Measurements from ENCODE around the gene SBNO2.

SBNO2 gene

GRCh38 chr19:1150333-1151036 lies 23.6 kb downstream of the SBNO2 start:
- no peak for ATAC-seq (ENCODE audit: insufficient read depth, low read depth)
- no peak overlapping the region for H3K4me3 ChIP-seq (ENCODE audit: low read depth in 1 of 2, low read length in 2 of 2)
- no peaks in the 10 kb centered on the region for H3K4me1 ChIP-seq (ENCODE audit: insufficient read depth, low read length)
- H2AFZ ChIP-seq (ENCODE audit: low read depth, low read length), result no peak overlapping the region
- peaks cover 26% of the 10 kb centered on the region for H3K36me3 ChIP-seq (ENCODE audit: insufficient read depth, low read length)
- no peaks in the 10 kb centered on the region for H3K27me3 ChIP-seq (ENCODE audit: insufficient read depth, low read length, poor library complexity)
- H3K27ac ChIP-seq (ENCODE audit: low read length), result no peak overlapping the region
- DNase-seq, result no peak
- no peak overlapping the region for H3K9ac ChIP-seq (ENCODE audit: low read depth, low read length)
- peaks cover 2% of the 10 kb centered on the region; the same call in 1 of the 2 replicates for H3K79me2 ChIP-seq (ENCODE audit: insufficient read depth, low read length)
- TF ChIP-seq CTCF (IDR thresholded peaks at IDR 0.05; ENCODE audit: borderline replicate concordance, extremely low read depth, low read length, poor library complexity, severe bottlenecking), result no peak
- H4K20me1 ChIP-seq (ENCODE audit: insufficient read depth, low read length), result peaks cover 11% of the 10 kb centered on the region
- H3K9me3 ChIP-seq (ENCODE audit: insufficient read depth, low read length, severe bottlenecking), result no peaks in the 10 kb centered on the region
- H3K4me2 ChIP-seq (ENCODE audit: insufficient read depth, low read length), result no peak overlapping the region

GRCh38 chr19:1149259-1150045 lies 24.6 kb downstream of the SBNO2 start:
- ATAC-seq (ENCODE audit: insufficient read depth, low read depth) (no peak), DNase-seq (no peak)
- Histone ChIP-seq H3K79me2 (ENCODE audit: insufficient read depth, low read length) (no peaks in the 10 kb centered on the region), H3K27me3 (ENCODE audit: insufficient read depth, low read length, poor library complexity) (no peaks in the 10 kb centered on the region), H3K4me2 (ENCODE audit: insufficient read depth, low read length) (no peak overlapping the region), H3K4me3 (ENCODE audit: low read depth in 1 of 2, low read length in 2 of 2) (no peak overlapping the region), H3K9me3 (ENCODE audit: insufficient read depth, low read length, severe bottlenecking) (no peaks in the 10 kb centered on the region), H3K27ac (ENCODE audit: low read length) (no peak overlapping the region), H3K36me3 (ENCODE audit: insufficient read depth, low read length) (peaks cover 22% of the 10 kb centered on the region), H2AFZ (ENCODE audit: low read depth, low read length) (no peak overlapping the region), H3K4me1 (ENCODE audit: insufficient read depth, low read length) (no peaks in the 10 kb centered on the region), H3K9ac (ENCODE audit: low read depth, low read length) (no peak overlapping the region), H4K20me1 (ENCODE audit: insufficient read depth, low read length) (peaks cover 9% of the 10 kb centered on the region)
- TF ChIP-seq EZH2 (IDR thresholded peaks at IDR 0.05; ENCODE audit: borderline replicate concordance, low read depth, low read length, severe bottlenecking) (no peak), CTCF (IDR thresholded peaks at IDR 0.05; ENCODE audit: borderline replicate concordance, extremely low read depth, low read length, poor library complexity, severe bottlenecking) (no peak)

GRCh38 chr19:1147934-1148549 lies 26.0 kb downstream of the SBNO2 start:
- H3K27me3 ChIP-seq (ENCODE audit: insufficient read depth, low read length, poor library complexity), result no peaks in the 10 kb centered on the region
- H2AFZ ChIP-seq (ENCODE audit: low read depth, low read length), result no peak overlapping the region
- H3K9me3 ChIP-seq (ENCODE audit: insufficient read depth, low read length, severe bottlenecking), result no peaks in the 10 kb centered on the region
- H3K36me3 ChIP-seq (ENCODE audit: insufficient read depth, low read length), result peaks cover 30% of the 10 kb centered on the region
- H3K4me3 ChIP-seq (ENCODE audit: low read depth in 1 of 2, low read length in 2 of 2), result no peak overlapping the region
- DNase-seq (no peak), ATAC-seq (ENCODE audit: insufficient read depth, low read depth) (no peak)
- no peaks in the 10 kb centered on the region for H3K4me1 ChIP-seq (ENCODE audit: insufficient read depth, low read length)
- no peak for TF ChIP-seq EZH2 (IDR thresholded peaks at IDR 0.05; ENCODE audit: borderline replicate concordance, low read depth, low read length, severe bottlenecking)
- no peak for TF ChIP-seq CTCF (IDR thresholded peaks at IDR 0.05; ENCODE audit: borderline replicate concordance, extremely low read depth, low read length, poor library complexity, severe bottlenecking)
- H3K4me2 ChIP-seq (ENCODE audit: insufficient read depth, low read length), result no peak overlapping the region
- H4K20me1 ChIP-seq (ENCODE audit: insufficient read depth, low read length), result peaks cover 9% of the 10 kb centered on the region
- H3K79me2 ChIP-seq (ENCODE audit: insufficient read depth, low read length), result no peaks in the 10 kb centered on the region
- H3K9ac ChIP-seq (ENCODE audit: low read depth, low read length), result no peak overlapping the region
- no peak overlapping the region for H3K27ac ChIP-seq (ENCODE audit: low read length)
